UCSD-AML1 (cell line): ENCODE results near the gene RXFP4.
A peak's percentile ranks its signal among the peaks of the same experiment; 100 is the strongest.
"Not testable (repeated sequence)": the region's sequence is repeated elsewhere in the genome, so short reads cannot be mapped to it uniquely, and the experiment has no call there.

Source experiments
- DNase-seq: peaks from one replicate; lab custom pipeline; 2025; ENCODE audit not compliant: unreplicated experiment; lab: John Stamatoyannopoulos, UW

Gene RXFP4

DNA sequence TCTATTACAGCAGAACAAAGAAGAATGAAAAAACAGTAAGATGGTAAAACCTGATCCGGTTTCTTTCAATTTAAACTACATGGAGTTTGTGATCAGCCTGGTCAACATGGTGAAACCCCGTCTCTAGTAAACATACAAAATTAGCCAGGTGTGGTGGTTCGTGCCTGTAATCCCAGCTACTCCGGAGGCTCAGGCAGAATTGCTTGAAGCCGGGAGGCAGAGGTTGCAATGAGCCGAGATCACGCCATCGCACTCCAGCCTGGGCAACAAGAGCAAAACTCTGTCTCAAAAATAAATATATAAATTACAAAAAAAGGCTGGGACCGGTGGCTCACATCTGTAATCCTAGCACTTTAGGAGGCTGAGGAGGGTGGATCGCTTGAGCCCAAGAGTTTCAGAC lies 10.7 kb upstream of the RXFP4 start:
- not testable (repeated sequence) for DNase-seq

DNA sequence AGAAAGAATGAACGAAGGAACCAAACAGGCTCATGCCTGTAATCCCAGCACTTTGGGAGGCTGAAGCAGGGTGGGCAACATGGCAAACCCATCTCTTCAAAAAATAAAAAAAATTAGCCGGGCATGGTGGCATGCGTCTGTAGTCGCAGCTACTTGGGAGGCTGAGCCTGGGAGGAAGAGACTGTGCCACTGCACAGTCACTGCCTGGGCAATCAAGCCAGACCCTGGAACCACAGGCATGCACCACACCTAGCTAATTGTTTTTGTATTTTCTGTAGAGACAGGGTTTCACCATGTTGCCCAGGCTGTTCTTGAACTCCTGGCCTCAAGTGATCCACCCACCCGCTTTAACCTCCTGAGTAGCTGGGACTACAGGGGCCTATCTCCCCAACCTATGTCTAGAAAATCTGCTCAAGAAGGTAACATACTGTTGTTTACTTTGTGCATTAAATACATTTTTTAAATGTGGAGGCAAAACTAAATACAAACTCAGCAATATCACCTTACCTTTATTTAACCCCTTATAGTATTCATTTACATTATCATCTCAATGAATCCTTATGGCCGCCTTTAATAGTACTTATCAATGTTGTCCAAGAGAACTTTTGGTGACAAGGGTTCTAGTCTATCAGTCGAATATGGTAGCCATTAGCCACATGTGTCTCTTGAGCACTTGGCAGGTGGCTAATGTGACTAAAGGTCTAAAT lies 10.0 kb upstream of the RXFP4 start:
- no peak for DNase-seq

DNA sequence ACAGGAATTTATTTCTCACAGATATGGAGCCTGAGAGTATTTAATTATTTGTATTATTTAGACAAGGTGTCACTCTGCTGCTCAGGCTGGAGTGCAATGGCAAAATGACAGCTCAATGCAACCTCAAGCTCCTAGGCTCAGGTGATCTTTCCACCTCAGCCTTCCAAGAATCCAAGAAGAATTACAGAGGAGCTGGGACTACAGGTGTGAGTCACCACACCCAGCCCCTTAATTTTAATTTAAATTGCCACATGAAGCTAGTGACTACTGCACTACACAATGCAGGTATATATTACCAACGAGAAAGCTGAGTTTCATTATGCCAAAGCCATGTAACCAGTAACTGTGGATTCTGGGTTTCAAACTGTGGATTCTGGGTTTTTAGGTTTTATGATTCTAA lies 9.4 kb upstream of the RXFP4 start:
- no peak for DNase-seq

DNA sequence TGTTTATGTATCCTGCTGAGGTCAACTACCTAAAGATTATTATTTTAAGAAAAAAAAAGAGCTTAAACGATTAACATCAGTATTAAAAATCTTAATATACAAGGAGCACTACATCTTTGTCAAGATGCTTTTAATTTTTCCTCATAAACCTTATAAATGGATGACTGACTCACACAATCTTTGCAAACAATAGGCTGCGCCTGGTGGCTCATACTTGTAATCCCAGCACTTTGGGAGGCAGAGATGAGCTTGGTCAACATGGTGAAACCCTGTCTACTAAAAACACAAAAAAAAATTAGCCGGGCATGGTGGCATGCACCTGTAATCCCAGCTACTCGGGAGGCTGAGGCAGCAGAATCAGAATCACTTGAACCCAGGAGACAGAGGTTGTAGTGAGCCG lies 9.0 kb upstream of the RXFP4 start:
- DNase-seq: no peak

DNA sequence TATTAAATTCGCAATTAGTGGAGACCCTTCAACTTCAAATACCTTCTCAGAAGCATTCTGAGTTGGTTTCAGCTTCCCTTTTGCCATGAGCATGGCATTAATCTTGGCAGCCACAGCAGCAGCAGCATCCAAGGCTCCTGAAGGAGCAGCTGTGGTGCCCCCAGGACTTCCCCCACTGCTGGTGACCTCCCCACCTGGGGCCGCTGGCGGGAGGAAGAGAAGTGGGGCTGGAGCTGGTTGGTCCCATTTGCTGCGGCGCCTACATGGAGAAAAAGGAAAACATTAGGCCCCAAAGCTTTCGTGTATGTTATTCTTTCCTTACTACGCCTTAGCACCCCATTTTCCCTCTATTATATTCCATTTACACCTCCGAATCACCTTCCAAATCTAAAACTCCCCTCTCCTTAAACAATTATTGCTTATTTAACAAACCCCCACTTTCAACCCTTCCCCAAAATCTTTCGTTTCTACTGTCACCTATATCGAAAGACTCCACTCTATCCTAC lies 7.8 kb upstream of the RXFP4 start:
- no peak for DNase-seq

DNA sequence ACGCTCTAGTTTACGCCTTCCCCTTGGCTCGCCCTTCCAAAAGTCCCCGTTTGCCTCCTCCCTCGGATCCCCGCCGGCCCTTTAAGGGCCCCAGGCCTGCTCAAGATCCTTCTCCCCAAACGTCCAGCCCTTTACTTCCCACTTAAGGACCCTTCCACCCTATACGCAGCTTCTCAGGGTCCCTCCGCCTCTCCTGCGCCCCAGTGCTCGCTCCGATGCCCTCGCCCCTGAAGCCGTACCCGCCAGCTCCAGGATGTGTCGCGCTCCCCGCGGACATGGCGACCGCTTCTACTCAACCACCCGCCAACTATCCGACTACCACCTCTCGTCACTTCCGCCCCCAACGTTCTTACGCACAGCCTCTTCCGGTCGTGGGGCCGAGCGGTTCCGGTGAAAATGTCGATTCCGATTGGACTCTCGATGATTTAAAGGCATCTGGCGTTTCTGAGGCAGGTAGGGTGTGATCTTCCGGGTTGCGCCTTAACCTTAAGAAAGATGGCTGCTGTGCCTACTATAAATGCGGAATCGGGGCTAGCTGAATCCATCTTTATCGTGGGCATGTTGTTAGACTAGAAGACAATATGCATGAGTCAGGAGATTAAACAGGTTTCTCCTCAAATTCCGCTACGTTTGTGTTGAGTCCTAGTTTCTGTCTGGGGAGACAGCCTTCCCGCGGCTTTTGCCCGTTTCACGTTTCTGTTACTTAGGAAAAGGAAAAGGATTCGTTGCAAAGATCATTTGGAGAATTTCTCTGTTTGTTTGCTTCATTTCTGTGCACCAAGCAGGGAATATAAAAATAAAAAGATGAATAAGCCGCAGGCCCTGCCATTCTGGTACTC lies 7.1 kb upstream of the RXFP4 start, which contains the start of gene KHDC4:
KHDC4 (minus strand) TSS at position 317 of the 839 bp plus-strand sequence; CDS start at position 277, 40 bp downstream.
- peak; percentile 96 for DNase-seq

DNA sequence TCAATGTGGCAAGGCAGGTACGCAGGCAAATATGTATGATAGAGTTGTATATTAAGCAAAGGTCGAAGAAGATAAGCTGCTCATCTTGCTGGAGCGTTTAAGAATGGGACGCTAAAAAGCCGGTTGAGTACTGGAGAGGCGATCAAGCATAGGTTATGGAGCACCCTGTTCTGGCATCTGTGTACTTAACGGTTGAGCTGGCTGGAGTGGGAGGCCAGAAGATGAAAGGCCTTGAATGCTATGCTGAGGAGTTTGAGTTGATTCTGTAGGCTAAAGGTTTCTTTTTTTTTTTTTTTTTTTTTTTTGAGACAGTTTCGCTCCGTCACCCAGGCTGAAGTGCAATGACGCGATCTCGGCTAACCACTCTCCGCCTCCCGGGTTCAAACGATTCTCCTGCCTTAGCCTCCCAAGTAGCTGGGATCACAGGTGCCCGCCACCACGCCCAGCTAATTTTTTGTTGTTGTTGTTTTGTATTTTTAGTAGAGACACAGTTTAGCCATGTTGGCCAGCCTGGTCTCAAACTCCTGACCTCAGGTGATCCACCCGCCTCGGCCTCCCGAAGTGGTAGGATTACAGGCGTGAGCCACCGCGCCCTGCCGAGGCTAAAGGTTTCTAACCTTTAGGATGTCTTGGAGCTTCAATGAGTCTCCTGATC lies 6.4 kb upstream of the RXFP4 start:
- no peak for DNase-seq

DNA sequence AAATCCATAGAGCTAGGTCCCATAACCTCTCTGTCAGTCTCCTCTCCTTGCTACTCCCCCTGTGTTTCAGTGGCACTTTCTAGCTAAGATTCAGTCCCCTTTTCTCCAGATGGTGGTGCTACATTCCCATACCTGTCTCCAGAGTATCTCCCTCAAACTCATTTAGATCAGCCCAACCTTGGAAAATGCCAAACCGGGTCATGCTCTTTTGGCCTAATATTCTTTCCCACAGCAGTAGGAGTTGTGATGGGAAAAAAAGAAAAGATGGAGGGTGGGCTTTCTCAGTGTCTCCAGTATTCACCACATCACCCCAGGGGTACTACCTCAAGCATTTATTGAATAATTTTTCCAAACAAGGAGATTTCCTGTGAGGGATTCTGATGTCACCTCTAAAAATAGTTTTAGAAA lies 3.2 kb upstream of the RXFP4 start:
- no peak for DNase-seq

DNA sequence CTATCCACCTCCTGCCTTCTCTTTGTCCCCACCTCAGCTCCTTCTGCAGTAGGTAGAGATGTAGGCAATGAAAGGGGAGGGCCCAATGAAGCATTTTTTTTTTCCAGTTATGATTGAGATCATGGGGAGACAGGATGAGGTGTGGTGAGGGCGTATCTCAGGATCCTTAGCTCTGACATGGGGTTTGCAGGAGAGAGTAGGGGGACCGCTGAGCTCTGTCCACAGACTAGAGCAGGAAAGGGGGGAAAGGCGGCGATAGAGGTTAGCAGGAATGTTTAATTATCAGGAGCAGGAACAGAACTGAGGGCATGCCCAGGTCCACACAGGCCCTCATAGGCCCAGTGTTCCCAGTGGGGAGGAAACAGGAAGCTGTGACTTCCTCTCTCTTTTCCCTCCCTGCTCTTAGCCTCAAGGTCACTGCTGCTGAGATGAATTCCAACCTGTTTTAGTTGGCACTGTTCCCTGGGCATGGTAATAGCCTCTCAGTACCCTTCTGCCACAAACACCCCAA lies 901 bp upstream of the RXFP4 start:
- DNase-seq: peak; percentile 61

DNA sequence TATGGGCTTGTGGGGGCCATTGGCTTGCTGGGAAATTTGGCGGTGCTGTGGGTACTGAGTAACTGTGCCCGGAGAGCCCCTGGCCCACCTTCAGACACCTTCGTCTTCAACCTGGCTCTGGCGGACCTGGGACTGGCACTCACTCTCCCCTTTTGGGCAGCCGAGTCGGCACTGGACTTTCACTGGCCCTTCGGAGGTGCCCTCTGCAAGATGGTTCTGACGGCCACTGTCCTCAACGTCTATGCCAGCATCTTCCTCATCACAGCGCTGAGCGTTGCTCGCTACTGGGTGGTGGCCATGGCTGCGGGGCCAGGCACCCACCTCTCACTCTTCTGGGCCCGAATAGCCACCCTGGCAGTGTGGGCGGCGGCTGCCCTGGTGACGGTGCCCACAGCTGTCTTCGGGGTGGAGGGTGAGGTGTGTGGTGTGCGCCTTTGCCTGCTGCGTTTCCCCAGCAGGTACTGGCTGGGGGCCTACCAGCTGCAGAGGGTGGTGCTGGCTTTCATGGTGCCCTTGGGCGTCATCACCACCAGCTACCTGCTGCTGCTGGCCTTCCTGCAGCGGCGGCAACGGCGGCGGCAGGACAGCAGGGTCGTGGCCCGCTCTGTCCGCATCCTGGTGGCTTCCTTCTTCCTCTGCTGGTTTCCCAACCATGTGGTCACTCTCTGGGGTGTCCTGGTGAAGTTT lies 550 bp downstream of the RXFP4 start:
- DNase-seq: no peak

DNA sequence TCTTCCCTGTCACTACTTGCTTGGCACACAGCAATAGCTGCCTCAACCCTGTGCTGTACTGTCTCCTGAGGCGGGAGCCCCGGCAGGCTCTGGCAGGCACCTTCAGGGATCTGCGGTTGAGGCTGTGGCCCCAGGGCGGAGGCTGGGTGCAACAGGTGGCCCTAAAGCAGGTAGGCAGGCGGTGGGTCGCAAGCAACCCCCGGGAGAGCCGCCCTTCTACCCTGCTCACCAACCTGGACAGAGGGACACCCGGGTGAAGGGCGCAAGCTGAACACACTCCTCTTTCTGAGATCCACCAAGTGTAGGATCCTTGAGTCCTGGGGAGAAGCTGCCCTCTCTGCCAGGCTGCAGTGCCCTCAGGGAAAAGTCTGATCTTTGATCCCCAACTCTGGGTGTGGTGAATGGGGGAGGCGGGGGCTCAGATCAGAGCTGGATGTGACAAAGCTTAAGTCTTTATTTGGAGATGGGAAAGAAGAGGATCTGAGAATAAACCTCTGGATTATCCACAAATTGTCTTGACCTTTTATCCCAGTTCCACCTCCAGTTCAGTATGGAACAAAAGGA lies 1.2 kb downstream of the RXFP4 start:
- DNase-seq: no peak

DNA sequence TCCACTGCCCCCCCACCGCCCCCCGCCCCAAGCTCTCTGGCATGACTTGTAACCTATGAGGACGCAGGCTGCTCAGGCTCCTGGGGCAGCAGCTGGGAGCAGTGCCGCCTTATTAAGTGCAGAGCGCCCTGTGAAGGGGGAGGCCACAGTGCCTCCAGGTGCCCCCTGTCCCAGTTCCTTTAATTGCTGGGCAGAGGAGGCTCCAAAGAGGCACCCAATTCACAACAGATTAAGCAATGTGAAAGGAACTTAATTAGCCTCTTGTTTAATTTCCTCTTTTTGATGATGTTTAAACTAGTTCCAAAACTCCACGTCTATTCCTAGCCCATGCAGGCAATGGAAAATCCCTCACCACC lies 3.0 kb downstream of the RXFP4 start:
- DNase-seq: no peak

DNA sequence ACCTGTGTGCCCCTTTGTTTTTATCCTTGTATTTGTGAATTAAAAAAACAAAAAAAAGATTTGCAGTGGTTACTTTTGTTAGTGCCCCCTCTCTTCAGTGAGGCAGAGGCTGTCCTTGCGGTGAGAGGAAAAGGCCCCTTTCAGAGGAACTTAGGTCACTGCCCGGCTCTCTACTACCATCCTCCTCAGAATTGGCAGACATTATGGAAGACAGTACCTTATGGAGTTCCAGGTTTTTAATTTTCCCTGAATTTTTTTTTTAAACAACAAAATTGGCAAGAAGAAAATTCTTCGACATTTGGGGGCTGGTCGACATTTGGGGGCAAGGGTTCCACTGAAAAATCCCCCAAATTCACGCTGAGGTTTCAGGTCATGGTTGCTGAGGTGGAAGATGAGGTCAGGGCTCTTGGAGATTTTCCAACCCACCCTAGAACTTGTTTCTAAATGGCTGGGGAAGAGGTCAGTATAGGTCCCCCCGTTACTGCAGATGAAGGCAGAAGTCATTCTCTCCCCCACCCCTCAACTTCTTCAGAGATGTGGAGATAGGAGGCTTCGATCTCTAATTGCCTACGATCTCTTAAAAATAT lies 5.3 kb downstream of the RXFP4 start:
- DNase-seq: no peak

DNA sequence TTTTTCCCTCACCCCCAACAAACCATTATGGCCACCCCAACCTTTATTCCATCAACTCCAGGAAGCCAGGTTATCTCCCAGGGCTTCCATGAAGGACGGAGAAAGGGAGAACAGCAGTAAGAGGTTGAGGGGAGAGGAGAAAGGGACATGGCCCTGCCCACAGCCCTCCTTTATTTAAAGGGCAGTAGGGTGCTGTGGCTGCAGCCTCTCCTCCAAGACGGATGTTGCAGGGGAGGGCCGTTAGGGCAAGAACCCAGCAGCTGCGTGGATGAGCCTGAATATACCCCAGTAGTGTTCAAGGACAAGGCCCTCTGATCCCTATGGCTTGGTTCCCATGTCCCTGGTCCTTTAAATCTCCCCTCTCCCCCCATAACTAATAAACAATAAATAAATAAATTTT lies 5.9 kb downstream of the RXFP4 start:
- DNase-seq: no peak

DNA sequence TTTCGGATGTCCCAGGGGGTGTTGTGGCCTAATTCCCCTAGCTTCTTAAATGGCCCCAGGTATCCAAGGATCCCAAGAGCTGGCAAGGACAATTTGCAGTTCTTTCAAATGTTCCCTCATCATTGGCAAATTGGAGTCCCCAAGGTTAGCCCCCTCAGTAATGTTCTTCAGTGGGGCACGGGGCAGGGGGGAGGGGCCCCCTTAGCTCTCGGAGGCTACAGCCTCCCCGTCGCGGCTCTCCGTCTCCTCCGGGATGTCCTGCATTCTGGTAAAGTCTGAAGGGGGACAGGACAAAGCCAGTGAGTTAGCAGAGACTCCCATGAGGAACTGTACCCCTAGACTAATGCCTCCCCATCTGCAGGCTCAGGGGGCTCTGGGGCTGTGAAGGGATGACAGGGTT lies 6.3 kb downstream of the RXFP4 start:
- DNase-seq: no peak

DNA sequence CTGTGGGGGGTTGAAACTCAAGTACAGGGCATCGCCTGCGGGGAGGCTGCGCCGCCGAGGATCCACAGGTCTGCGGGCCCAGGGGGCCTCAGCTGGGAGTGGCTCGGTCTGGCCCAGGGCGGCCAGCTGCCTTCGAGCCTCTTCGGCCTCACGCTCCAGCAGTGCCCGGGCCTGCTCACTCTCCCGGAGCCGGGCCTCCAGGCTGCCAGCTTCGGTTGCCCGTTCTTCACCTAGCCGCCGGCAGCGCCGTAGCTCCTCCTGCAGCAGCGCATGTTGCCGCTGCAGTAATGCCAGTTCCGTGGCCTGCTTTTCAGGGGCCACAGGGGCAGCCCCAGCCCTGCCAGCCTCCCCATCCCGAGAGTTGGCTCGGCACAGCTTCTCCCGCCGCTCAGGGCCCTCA lies 9.4 kb downstream of the RXFP4 start:
- DNase-seq: no peak

DNA sequence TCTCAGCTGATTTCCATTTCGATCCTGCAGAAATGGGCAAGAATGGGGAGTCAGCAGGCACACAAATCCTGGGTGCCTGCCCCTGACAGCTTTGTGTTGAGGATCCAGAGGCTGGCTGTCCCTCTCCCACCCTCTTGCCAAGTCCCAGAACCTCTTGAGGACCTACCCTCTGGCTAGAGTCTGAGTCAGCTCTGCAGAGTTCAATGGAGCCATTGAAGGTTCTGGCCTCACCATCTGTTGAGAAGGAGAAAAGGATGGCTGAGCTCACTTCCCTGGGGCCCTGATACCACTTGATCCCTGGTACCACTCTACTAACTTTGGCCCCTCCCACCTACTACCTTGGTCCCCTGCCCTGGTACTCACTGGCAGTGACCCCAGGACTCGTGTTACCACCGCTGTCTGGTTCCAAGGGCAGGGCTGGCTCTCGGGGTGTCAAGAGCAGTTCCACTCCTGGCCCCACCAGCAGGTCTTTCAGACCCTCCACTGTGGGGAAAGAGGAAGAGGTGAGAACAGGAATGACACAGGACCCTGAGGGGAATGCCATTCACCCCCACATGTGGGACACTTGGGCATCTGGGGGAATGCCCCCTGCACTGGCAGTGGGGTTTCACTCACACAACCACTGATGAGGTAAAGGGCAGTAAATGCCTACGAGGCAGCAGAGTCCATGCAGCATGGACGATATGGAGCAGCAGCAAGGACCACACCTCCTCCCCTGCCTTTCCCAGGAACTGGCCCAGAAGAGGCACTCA lies 10.5 kb downstream of the RXFP4 start:
- DNase-seq: no peak

DNA sequence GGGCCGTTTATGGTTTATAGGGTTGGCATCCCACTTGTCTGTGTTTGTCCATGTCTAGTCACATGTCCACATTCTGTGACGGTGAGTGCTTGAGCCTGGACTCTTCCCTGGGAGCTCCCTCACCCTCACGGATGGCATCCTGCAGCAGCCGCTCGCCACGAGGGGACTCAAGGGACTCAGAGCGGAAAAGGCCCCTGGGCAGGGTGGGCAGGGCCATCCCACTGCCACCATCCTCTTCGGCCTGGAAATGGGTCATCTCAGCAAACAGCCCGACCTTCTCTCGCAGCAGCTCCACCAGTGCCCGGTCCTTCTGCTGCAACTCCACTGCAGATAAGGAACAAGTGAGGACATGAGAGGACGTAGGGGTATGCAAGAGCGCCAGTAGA lies 11.1 kb downstream of the RXFP4 start:
- no peak for DNase-seq

DNA sequence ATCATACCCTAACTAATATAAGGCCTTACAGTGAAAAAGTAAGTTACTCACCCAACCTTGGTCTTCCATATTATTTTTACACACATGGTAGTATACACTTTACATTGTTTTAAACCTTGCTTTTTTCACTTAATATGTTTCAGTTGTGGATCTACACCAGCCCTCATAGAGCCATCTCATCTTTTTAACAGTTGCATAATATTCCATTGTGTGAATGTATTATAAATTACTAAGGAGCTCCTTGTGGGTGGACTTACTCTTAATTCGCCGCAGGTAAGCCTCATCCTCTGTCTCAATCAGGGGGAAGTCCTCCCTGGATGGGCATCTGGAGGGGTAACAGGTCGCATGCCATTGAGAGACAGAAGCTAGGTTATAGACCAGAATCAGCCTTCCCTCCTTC lies 13.2 kb downstream of the RXFP4 start:
- DNase-seq: no peak
